D341Med (cell line): ENCODE results near the gene ETFA.
A peak's percentile ranks its signal among the peaks of the same experiment; 100 is the strongest.

Source experiments
- DNase-seq: peaks from one replicate; pipeline ENCODE4 v3.0.0; 2012; ENCODE audit warnings: low spot score

ETFA gene

DNA sequence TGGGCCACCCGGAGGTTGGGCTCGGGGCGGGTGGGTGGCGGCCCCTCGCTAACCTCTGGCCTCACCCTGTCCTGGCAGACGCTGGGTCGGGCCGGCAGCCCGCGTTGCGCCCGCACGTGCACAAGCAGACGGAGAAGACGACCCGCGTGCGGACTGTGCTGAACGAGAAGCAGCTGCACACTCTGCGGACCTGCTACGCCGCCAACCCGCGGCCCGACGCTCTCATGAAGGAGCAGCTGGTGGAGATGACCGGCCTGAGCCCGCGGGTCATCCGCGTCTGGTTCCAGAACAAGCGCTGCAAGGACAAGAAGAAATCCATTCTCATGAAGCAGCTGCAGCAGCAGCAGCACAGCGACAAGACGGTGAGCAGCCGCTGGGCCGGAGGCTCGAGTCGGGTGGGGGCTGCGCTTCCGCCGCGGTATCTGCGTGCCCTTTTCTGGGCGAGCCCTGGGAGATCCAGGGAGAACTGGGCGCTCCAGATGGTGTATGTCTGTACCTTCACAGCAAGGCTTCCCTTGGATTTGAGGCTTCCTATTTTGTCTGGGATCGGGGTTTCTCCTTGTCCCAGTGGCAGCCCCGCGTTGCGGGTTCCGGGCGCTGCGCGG lies 29.0 kb upstream of the ETFA start:
- DNase-seq: no peak

GRCh38 chr15:76339305-76340197 lies 28.3 kb upstream of the ETFA start:
- DNase-seq: no peak

DNA sequence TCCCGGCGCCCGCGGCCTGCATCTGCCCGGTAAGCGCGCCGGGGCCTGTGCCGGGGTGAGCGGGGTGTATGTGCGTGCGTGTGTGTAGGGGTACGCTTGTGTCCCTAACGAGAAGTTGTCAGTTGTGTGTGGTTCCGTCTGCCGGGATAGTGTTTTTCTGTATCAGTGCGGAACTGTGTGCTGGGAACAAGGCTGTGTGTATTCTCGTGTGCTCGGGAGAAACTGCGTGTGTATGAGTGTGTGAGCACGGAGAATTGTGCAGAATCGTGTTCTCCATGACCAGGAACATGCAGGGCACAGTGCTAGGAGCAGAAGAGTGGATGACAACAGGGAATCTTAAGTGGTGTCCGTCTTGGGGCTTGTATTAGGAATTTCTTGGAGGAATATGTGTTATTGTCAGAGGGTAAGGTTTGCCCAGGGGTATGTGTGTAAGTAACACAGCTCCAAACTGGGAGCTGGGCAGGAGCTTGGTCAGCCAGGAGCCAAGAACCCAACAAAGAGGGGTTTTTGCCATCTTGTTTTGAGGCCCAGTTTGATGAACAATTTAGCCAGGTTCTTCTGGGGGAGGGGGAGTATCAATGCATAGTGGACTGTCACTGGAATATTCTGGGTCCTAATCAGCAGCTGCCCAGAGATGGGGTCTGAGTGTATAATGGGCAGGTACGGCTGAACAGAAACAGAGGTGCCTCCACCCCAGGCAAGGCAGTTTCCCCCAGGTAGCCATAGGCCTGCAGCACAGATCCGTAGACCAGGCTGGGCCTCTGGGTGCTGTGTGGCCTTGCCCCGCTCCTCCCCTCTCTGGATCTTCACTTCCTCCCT lies 27.4 kb upstream of the ETFA start:
- DNase-seq: no peak

DNA sequence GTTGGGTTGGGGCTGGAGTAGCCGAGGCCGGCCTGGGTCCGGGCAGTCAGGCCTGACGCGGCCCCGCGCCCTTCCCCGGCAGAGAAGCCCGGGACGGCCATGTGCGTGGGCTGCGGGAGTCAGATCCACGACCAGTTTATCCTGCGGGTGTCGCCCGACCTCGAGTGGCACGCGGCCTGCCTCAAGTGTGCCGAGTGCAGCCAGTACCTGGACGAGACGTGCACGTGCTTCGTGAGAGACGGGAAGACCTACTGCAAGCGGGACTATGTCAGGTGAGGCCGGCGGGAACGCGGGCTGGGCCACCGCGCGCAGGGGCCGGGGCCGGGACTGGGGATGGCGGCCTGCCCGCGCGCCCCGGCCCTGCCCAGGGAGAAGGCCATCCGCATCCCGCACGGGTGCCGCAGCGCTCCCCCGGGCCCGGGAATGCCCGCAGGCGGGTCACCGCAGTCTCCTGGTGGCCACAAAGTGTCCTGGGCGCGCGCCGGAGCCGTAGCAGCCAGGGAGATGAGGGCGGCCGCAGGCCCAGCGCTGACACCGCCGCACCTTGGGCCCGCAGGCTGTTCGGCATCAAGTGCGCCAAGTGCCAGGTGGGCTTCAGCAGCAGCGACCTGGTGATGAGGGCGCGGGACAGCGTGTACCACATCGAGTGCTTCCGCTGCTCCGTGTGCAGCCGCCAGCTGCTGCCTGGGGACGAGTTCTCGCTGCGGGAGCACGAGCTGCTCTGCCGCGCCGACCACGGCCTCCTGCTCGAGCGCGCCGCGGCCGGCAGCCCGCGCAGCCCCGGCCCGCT lies 26.6 kb upstream of the ETFA start:
- no peak for DNase-seq

DNA sequence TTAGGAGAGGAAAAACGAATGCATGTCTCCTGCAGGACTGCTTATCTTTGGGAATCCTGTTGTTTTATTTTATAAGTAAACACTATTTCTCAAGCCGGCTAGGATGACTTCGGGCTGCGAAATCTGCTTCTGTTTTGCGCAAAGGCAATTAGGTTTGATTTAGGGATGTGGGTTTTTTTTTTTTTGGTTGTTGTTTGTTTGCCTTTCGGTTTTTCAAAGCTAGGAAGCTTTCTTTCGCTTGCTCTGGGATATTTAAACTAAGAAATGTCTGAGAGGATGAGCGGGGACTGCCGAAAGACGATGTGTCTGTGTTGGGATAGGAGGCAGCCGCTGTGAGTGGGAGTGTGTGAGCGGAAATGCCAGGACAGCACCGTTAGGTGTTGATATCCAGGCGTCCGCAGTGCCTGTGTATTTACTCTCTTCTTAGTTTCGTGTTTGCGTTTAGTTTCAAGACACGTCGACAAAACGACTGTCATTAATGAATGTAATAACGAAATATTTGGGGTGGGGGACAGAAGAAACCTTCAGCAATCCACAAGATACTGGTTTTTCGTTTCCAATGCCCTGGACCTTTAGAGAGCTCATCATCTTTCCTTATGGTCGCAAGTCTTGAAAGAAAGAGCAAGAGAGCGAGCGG lies 25.9 kb upstream of the ETFA start:
- no peak for DNase-seq

DNA sequence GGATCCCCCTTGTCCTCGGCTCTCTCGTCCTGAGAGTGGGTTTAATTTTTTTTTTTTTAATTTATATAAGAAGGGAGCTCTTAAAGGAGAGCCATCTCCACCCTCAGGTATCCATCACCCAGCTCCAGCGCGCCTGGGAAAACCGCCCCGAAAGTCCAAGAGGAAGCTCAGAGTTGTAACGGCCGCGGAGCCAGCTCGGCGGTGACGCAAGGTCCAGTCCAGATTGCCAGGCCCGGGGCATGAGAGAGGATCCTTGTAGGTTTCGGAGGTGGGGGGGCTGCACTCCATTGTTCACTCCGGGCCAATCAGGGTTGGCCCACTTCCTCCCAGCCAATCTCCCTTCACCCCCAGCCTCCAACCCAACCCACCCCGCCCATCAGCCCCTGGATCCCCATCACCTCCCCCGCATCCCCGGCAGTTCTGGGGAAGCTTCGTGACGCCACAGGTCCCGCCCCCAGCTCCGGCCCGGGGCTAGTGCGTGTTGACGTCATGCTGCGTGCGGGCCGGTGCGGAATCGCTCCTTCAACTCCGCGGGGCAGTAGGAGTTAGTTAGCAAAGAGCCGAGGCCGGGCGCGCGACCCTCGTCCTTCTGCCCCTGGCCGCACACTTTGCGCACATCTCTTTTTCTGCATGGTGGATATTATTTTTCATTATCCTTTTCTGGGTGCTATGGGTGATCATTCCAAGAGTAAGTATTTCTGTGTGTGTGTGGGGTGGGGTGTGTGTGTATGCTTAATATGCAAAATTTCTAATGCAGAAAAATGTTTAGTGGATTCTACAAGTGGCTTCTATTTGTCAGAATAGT lies 25.2 kb upstream of the ETFA start, which contains the start of gene ISL2:
Gene ISL2, plus strand, starts transcription at position 520 of the 805 bp plus-strand sequence. Its CDS starts 111 bp downstream, at position 631.
- peak; percentile 96 for DNase-seq

GRCh38 chr15:76335307-76336253 lies 24.3 kb upstream of the ETFA start:
- DNase-seq: peak; percentile 46

GRCh38 chr15:76334438-76335306 lies 23.4 kb upstream of the ETFA start:
- DNase-seq: no peak

DNA sequence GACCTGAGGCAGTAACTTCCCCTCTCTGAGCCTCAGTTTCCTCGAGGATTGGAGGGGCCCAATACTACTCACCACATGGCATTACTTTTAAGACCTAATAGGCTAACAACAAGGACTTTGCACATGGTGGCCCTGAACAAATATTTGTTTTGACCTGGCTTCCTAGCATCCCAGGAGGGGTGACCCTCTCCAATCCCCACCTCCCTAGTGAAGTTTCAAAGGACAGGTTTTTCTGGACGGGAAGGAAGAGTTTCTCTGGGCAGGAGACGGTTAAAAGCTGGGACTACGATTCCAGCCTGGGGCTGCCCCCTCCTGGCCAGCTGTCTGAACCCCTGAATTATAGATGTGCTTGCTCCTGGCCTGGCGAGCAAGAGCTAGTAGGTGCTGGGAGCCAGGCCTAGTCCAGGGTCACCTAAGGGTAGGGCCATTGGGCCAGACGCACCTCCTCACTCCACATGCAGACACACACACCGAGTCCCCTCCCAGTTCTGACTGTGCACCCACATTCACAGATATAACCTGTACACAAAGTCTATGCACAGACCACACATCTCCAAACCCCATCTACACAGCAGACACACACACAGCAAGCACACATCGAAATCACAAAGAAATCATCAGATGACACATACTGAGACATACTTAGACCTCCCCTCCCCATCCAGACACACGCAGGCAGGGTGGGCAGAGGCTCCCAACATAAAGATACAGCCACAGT lies 22.6 kb upstream of the ETFA start:
- peak; percentile 65 for DNase-seq

GRCh38 chr15:76333309-76333708 lies 22.0 kb upstream of the ETFA start:
- no peak for DNase-seq

GRCh38 chr15:76332796-76333195 lies 21.5 kb upstream of the ETFA start:
- DNase-seq: no peak

- peak; percentile 67 for DNase-seq
Observed at GRCh38 chr15:76330080-76330680, 18.9 kb upstream of the ETFA start.

- DNase-seq: no peak
Observed at GRCh38 chr15:76328958-76329357, 17.7 kb upstream of the ETFA start.

DNA sequence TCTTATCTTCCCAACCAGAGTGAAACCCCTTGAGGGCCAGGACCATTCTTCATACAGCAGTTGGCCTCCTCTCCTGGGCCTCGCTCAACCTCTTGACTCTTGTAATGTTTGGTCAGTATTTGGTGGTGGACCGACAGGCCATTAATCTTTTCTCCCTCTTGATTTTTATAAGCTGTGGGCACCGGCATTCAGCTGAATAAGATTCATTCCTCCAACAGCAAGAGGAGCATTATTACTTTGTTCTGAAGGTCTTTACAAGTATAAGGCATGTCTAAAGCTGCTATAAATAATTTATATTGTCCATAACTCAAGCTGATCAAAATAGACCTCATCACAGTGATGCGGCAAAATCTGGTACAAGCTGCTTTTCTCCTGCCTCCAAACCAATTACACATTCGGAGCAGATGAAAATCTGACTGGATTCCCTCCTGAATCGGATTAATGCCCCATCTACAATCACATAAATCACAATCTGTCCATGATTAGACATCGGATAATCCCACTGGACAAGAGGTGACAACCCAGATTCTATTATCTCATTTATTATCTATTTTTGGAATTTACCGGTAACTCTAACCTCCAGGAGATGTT lies 16.9 kb upstream of the ETFA start:
- DNase-seq: peak; percentile 55

DNA sequence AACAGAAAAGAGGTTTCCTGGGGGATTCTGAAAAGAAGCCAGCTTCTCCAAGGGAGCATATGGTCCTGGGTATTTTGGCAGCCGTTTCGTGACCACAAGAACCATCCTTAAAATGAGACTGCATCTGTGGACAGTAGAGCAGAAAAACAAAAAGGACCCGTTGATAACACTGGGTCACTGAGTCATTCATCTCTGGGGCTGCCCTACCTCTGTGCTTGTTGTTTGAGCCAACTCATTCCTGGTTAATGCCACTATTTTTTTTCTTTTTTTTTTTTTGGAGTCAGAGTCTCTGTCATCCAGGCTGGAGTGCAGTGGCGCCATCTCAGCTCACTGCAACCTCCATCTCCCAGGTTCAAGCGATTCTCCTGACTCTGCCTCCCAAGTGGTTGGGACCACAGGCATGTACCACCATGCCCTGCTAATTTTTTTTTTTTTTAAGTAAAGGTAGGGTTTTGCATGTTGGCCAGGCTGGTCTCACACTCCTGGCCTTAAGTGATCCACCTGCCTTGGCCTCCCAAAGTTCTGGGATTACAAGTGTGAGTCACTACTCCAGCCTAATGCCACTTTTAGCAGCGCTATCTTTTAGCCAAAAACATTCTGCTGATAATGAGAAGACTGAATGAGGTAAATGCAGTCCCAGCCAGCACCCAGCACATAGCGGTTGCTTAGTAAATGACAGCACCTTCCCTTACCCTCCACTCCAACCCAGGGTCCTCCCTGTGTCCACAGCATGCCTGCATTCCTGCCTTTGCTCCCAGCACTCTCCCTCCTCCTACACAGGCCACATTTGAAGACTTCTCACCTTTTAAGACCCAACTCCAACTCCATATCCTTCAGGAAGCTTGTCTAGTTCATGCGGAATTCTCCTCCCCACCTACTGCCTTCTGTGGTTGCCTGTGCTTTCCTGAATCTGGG lies 16.2 kb upstream of the ETFA start:
- DNase-seq: no peak

DNA sequence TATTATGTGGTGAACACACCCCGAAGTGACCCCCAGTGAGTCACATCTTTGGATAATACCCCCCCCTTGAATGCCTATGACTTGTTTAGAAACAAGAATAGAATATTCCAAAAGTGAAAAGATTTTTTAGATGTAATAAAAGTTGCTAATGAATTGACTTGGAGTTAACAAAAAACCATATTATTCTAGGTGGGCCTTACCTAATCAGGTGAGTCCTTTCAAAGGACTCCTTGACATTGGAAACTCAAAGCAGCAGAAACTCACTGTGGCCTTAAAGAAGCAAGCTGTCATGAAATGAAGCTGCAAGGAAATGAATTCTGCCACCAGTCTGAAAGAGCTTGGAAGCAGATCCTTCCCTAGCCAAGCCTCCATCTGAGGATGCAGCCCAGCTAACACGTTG lies 14.4 kb upstream of the ETFA start:
- no peak for DNase-seq
